ENCODE results near the gene MSI2.
"Not testable (repeated sequence)": the region's sequence is repeated elsewhere in the genome, so short reads cannot be mapped to it uniquely, and the experiment has no call there.

The MSI2 gene

DNA sequence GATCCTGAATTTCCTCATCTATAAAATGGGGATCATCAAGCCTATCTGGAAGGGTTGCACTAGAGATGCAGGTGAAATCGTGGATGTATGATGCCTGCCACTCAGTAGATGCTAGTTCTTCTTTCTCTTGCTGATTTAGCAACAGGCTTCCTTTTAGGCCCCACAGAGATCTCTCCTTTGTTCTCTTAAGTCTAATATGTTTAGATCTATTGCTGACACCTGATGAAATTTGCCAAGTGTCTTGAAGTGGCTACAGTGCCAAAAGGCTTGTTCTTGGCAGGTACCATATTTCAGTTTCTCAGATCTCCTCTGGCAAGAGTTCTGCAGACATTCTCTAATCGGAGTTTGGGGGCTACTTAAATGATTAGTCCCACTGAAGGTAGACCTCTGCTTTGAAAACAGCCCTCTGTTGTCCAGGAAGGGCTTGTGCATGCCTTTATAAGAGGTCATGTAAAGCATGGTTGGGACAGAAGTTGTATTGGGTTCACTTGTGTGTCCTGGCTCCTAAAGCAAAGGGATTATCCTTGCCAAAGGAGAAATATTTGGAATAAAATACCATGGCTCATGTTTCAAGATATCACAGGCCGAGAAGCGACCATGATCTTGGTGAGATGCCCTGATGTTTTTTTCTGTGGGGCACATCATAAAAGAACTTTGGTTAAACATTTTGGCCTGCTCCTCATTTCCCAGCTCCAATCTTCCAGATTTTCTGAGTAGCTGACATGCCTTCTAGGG is 234.0 kb downstream of the MSI2 start:
- DNase-seq, result no peak

DNA sequence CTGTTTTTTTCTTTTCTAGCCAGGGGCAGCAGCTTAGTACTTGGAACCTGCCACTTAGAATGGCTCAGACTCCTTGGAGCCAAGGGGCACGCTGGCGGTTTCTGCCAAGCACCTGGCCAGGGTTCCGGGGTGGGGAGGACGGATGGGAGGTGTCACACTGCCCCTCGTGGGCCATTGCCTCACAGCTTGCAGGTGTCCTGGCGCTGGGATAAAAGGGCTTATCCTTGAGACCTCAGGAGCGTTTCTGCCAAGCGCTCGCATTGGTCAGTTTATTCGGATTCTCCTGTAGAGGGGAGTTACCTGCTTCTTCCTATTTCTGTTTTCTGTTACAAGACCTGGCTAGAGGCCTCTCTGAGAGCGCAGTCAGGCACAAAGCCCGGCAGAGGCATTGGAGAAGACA is 234.6 kb downstream of the MSI2 start:
- no peak for DNase-seq

DNA sequence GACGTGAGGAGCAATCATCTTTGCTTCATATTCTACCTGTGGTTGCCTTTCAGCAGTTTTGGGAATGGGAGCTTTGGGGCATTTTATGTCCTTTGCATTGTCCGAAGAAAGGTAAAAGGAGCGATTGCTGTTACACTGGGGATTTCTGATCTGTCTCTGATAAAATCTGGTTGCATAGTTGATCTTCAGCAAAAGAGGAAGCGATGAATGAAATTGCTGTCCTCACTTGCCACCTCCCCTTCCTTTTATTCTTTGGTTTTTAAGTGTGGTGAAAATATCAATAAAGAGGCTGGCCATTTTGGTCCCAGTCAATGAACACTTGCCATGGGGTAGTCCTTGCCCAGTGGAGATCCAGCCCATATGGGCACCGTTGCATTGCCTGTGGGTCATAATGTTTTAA is 236.8 kb downstream of the MSI2 start:
- peak; percentile 73 for DNase-seq

DNA sequence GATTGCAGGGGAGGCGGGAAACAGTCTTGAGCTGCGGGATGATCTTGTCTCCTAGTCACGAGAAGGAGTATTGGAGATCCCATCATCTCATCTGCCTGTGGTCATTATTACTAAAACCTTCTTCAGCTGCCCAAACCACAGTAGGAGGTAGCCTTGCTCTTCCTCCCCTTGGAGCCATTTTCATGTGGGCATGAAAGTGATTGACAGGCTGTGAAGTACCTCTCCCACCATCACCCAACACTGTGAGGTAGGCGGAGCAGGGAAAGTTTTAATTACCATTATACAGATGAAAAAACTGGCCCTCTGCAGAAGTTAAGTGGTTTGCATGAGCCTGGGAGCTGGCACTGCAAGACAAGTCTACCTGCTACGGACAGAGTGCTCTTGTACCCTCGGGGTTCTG is 237.3 kb downstream of the MSI2 start:
- no peak for DNase-seq

DNA sequence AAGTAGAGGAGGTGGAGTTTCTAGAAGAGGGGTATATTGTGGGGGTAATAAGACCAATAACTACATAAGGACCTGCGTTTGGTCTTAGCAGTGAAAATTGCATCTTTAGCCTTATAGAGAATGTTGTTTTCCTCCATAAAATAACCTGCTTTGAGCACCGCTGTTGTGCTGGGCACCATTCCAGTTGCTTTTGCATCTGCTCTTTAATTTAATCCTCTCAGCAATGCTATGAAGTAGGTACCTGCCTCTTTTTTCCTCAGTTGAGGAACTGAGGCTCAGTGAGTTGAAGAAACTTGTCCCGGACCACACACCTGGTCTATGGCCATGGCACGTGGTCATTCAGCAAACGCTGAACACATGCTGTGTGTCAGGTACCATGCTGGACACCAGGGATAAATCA is 238.1 kb downstream of the MSI2 start:
- DNase-seq, result no peak

DNA sequence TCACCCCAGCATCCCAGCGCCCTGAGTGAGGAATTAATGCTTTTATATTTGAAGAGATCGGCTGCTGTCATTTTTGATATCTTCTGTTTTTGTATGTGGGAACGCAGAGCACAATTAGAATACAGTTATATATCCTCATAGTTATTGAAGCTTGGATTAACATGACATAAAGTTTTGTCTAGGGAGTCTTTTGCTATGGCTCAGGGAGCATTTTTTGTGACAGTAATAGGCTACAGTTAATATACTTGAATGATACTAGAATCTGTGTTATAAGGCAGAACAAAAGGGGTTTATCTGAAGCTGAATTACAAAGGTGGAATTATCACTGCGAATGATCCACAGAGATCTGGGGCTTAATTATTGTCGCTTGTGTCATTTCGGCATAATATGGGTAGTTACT is 239.4 kb downstream of the MSI2 start:
- no peak for DNase-seq

DNA sequence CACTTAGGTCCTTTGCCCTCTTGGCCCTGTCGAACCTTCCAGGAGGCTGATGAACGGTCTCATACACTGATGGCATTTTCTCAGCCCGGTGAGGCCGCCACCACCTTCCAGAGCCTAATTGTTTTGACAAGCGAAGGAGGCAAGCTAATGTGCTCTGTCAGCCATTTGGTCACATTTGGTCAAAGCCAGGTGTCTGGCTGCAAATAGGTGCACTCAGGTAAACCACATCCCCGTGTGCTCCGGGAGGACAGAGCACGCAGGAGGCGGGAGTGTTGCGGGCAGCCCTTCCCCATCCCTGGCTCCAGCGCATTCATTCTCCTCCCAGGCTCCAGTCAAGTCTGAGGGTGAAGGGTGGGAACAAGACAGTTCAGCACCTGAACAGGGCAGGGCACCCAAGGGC is 240.1 kb downstream of the MSI2 start:
- DNase-seq, result no peak

DNA sequence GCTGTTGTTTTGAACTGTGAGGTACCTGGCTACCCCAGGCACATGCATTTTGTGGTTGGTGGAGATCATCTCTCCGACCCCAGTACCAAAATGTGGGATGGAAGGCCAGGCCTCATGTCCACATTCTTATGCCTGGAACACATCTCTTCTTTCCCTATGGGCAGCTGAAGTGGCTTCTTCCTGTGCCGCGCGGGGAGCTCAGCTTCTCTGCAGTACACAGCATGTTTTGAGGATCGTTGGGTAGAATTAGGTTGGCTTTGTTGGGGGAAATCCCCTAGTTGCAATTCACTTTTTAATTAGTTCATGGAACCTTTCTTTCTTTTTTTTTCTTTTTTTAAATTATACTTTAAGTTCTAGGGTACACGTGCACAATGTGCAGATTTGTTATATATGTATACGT is 242.1 kb downstream of the MSI2 start:
- no peak for DNase-seq

DNA sequence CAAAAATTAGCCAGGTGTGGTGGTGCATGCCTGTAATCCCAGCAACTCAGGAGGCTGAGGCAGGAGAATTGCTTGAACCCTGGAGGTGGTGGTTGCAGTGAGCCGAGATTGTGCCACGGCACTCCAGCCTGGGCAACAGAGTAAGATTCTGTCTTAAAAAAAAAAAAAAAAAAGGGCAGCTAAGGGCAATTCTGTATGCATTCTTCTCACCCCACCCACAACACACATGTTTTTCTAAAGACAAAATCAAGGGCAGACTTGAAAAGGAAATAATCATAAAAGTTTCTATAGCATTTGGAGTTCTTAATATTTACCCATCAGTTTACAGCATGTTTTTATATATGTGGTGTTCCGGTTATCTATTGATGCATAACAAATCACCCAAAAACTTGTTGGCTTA is 242.9 kb downstream of the MSI2 start:
- DNase-seq, result not testable (repeated sequence)

DNA sequence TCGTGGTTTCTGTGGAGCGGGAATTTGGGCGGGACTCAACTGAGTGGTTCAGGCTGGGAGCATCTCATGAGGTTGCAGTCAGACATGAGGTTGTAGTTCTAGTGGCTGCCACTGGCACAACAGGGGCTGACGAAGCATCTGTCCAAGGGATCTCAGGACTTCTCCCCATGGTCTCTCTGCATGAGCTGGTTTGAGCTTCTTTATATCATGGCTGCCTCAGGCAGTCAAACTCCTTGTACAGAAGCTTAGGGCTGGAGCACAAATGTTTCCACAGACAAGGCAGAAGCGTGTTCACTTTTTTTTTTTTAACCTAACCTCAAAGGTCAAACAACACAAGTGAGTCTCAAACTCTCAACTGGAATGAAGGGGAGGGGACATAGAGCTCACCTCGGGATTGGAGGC is 243.3 kb downstream of the MSI2 start:
- peak; percentile 4 for DNase-seq

DNA sequence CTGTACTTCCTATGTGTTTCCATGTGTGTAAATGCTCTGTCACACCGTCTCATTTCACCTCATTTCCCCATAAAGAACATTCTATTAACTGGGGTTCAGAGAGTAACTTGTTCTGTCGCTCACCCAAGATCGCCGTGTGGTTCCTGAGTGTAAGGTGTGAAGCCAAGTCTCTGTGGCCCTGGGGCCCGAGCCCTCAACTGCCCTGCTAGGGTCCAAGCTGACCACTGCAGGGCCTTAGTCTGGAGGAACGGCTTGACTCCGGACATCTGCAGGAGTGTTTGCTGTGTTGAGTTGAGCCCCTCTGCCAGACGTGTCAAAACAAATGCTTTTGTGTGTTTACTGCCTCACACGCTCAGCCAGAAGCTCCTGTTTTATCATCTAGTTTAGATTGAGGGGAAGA is 244.7 kb downstream of the MSI2 start:
- DNase-seq, result no peak

DNA sequence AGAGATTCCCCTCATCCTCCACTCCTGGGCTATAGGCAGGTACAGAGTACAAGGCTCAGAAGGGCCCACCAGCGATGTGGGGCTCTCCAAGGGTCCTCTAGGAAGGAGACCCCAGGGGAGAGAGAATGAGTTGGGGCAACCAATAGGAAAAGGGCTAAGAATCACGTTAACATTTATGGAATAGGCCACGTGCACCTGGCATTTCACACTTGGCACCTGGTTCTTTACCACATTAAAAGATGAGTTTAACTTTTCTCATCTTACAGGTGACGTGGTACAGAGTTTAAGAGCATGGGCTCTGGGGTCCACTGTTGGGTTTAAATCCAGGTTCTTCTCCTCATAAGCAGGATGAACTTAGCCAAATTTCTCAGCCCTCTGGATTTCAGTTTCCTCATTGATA is 245.7 kb downstream of the MSI2 start:
- DNase-seq, result no peak

DNA sequence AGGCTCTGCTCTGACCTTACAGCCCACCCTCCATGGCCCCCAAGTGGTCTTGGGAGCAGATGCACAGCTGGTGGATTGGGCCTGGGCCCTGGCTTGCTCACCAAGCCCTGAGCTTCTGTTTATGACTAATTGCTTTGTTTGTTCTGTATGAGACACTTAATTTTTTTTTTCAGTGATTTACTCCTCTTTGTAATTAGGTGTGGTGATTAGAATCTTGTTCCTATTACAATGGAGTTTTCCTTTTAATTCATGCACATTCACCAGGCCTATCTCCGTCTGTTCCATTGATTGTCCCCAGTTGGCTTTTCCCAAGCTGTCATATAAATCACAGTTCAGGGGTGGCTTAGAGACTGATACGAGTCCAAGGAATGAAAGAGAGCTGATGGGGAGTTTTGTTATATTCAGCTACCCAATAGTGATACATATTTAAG is 246.5 kb downstream of the MSI2 start:
- no peak for DNase-seq

DNA sequence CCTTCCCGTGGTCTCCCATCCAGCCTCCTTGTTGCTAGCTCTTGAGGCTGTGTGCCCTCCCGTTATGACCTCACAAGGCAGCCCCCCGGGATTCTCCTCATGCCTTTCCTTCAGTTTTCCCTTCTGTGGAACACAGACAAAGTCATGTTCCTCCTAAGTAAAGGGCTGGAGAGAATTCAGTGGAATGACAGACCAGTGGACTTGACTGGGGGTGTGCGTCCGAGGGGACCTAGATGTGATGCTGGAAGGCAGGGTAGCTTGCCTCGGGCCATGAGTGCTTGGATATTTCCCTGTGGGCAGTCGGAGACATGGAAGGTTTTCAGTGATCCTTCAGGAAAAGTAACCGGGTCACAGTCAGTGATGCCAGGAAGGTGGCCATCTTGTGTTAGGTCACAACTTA is 247.9 kb downstream of the MSI2 start:
- no peak for DNase-seq

DNA sequence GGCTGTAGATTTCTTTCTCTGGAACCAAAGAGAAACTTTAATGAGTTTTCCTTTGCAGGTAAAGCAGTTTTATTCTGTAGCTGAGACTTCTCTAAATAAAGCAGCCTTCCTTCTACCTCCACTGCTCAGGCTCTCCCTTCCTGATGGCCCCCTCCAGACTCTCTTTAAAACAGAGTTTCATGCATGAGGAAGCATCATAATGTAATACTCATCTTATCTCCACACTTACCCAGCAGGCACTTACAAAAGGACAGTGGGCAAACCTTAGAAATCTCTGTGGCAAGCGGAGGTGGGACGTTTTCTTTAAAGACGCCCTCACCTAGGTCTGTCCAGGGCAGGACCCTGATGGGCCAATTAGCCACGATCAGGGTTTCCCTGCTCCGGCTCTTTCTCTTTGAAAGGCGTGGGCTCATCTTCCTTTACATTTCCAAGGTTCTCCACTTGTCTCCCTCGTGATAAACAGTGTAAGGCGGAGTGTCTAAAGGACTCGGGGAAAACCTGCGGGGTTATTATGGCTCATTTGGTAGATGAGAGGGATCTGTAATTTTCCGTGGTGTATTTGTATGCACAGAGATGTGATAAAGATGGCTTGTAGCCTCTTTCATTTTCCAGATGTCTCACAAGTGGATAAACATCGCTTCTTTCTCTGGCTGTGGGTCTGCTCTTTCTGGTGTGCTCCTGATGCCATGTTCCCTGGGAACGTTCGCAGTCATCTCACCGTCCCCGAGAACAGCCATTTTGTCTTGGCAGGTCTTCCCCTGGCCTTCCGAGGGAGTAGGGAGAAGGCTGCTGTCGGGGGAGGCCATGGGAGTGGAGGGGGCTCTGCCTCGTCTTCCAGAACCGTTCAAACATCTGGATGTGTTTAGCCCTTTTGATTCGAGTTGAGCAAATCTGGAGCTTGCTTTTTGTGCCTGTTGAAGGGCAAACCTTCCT is 249.8 kb downstream of the MSI2 start:
- no peak for DNase-seq

DNA sequence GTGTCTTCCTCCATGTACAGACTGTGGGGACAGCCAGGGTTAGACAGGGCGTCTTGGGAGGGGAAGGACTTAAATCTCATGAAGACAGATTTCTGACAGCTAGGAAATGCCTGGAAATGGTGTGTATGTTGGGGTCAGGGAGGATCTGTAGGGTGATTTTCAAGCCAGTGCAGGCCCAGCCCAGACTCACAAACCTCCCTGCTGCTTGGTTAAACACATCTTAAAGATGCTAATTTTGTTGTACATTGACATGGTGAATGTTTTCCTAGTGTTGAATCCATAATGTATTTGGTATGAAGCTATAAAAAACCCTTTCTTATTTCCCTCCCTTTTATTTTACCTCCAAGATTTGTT is 250.4 kb downstream of the MSI2 start:
- DNase-seq, result no peak

DNA sequence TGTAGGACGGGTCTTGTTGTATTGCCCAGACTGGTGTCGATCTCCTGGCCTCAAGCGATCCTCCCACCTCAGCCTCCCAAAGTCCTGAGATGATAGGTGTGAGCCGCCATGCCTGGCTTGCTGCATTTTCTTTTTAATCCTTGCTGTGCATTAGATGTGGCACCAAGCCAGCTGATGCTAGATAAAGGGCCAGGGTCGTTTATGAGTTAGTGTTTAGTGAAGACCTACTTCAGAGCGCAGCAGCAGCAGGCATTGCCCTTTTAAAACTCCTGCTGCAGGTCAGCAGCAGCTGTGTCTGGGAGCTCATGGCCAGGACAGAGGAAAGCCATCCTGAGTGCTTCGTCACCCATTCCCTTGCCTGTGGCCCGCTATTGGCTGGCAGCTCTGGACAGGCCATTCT is 251.5 kb downstream of the MSI2 start:
- no peak for DNase-seq

DNA sequence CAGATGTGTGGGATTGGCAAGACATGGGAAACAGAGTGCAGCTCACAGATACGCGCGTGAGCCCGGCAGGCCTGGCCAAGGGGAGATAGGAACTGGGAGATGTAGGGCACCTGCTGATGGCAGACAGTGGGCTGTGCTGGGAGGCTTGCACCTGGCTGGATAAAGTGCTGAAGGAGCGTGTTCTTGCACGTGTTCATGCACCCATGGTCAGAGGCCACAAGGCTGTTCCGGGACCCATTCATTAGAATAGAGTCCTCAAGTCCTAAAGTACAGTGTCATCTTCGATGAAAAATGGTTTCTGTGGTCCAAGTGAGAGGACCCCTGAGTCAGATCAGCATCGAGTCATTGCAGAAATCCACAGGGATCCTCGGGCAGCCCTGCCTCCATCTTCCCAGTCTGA is 252.3 kb downstream of the MSI2 start:
- no peak for DNase-seq

DNA sequence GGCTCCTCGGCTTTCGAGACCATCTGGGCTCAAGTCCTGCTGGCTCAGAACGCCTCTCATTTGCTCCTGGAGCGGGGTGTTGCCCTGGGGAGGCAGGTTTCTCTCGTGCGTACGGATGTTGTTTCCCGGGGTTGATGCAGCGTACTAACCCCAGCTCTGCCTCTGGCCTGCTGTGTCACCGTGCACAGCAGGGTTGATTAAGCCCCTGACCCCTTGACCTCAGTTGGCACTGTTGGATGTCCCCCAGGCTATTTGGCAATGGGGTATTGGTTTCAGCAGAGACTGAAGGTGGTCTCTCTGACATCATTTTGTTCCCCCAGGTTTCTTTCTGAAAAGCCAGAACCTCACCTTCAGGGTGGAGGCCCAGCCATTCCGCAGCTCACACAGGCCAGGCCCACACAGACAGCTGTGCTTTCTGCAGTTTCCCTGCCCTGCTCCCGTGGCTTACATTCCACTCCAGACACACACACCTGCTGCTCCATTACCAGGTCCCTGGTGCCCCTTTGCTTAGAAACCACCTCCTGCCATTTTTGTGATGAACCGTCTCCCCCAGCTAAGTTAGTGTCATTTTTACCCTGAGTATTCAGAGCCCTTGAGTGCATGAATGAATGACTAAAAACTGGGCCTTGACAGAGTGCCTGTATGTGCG is 255.3 kb downstream of the MSI2 start:
- no peak for DNase-seq

DNA sequence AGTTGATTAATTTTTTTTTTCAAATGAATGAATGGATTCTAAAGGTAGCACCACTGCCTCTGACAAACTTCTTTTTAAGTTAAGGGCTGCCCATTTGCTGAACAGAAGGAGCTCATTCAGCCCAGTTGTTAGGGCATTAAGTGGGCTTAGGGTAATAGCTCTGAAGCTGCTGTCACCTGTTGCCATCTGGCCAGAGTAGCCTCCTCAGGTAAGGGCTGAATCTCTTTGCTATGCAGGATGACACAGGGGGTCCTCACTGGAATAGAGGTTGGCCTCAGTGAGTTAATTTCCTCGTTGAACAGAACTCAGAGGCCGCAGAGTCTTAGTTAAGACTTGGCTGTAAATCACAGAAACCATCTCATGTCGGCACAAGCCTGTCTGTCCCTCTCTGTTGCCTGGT is 255.9 kb downstream of the MSI2 start:
- DNase-seq, result no peak

DNA sequence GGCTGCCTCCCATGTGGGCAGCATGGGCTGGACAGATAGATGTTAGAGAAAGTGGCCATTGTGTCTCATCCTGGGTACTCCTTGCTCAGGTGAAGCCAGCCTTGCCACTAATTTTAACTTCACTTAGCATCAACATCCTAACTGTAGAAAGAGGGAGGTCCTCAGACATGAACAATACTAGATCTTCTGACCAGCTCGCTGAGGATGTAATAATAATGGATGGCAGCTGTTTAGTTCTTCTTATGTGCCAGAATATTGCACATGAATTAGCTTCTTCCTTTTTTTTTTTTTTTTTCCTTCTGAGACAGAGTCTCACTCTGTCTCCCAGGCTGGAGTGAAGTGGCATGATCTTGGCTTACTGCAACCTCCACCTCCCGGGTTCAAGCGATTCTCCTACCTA is 256.4 kb downstream of the MSI2 start:
- DNase-seq, result no peak

DNA sequence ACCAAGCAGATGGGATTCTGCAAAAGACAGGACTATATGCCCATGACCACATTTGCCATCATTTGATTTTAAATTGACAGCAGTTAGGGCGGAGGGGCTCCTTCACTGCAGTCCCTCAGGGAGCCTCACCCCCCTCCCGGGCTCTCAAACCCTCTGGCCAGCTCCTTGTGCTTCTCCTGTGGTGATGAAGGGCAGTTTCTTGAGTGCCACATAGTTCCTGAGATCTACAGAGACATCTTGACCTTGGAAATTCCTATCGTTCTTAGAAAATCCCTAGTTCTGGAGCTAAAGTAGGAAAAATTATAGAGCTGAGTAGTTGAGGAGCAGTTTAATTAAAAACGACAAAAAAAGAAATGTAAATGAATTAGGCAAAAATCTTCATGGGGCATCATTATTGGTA is 257.2 kb downstream of the MSI2 start:
- DNase-seq, result no peak

DNA sequence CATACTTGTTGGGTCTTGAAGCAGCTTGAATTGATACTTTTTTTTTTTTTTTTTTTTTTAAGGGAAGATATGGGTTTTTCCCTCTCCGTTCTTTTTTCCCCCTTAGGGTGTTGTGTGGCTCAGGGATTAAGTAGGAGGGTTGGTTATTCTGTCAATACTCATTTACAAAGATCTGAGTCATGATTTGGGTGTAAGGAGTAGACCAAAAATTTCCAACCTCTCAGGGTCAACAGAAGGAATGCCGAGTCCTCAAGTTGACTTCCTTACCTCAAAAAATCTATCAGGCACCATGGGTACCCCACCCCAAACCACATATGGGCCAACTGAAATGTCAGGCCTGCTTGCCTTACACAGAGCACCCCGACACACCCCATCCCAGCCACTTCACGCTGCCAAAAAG is 258.3 kb downstream of the MSI2 start:
- DNase-seq, result no peak

DNA sequence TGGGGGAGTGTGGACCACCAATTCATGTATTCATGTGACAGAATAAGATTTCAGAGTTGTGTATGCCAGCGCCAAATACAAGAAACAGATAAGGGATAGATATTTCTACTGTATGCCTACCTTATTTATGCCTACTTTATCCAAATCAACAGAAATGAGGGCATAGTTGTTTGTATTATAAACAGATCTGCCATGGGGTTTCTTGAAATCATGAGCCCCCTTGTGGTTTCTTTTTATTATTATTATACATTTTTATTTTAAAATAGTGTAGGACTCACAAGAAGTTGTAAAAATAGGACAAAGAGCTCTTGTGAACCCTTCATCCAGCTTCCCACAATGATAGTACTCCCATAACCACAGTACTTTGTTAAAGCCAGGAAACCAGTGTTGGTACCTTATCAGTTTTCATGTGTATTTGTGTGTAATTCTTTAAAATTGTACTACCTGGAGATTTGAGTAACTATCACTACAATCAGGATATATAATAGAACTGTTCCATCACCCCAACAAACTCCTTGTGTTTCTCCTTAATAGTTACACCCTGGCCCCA is 259.4 kb downstream of the MSI2 start:
- no peak for DNase-seq
